IMR-90 (cell line): ENCODE measurements around the gene MACO1. TPM values are rescaled to one million over a fixed set of nuclear protein-coding genes. Genes with fewer than 3 reads are reported as not detected.
A peak's percentile ranks its signal among the peaks of the same experiment; 100 is the strongest.

Source experiments
- ATAC-seq: fragments of 200-7000 bp; cut with Tn5 transposase; 2 replicates; pipeline ENCODE4 v1.9.1; 2020; ENCODE audit warnings: low read depth, mild to moderate bottlenecking, moderate library complexity
- BruUV-seq: library from RNA; stranded (reverse); fragments of 400-500 nt; replicated peaks from 2 replicates; lab custom pipeline; 2021; lab: Mats Ljungman, UMichigan
- CTCF ChIA-PET: fragments of 300-600 bp; formaldehyde crosslinking; extraction: SDS; loops from one replicate; lab custom pipeline; 2021; ENCODE audit warnings: antibody characterized with exemption; lab: Yijun Ruan, JAX
- POLR2A ChIA-PET: fragments of 300-600 bp; sonication (Branson Sonifier 250); formaldehyde crosslinking; loops from one replicate; lab custom pipeline; 2022; ENCODE audit warnings: antibody characterized with exemption; ENCODE audit not compliant: unreplicated experiment; lab: Charles Lee
- DNase-seq: peaks from one replicate; pipeline ENCODE4 v3.0.0; 2013
- H2AFZ ChIP-seq: replicated peaks from 2 replicates; pipeline ENCODE3; 2013; ENCODE audit warnings: low read length, mild to moderate bottlenecking; ENCODE audit not compliant: poor library complexity
- H2AK5ac ChIP-seq: 2 replicates; pipeline ENCODE4 v1.6.1; 2013; ENCODE audit warnings: low read depth, low read length, inconsistent platforms
- H2AK9ac ChIP-seq: replicated peaks from 2 replicates; pipeline ENCODE3; 2013; ENCODE audit warnings: mild to moderate bottlenecking, low read depth, low read length, moderate library complexity; ENCODE audit not compliant: poor library complexity
- H2BK120ac ChIP-seq: 2 replicates; pipeline ENCODE4 v1.6.1; 2013; ENCODE audit warnings: low read depth, low read length, inconsistent platforms
- H2BK15ac ChIP-seq: 3 replicates; pipeline ENCODE4 v1.6.1; 2013; ENCODE audit warnings: low read depth, low read length, inconsistent platforms
- H2BK20ac ChIP-seq: 2 replicates; pipeline ENCODE4 v1.6.1; 2013; ENCODE audit warnings: low read depth, mild to moderate bottlenecking, inconsistent platforms, low read length, moderate library complexity
- H2BK5ac ChIP-seq: 2 replicates; pipeline ENCODE4 v1.6.1; 2013; ENCODE audit warnings: mild to moderate bottlenecking, low read depth, low read length, inconsistent platforms; ENCODE audit not compliant: poor library complexity, severe bottlenecking
- H3K14ac ChIP-seq: replicated peaks from 2 replicates; pipeline ENCODE4 v1.6.1; 2013; ENCODE audit warnings: low read depth, low read length, inconsistent platforms
- H3K18ac ChIP-seq: 2 replicates; pipeline ENCODE4 v1.6.1; 2013; ENCODE audit warnings: low read depth, low read length, control low read depth
- H3K23ac ChIP-seq: 2 replicates; pipeline ENCODE4 v1.6.1; 2013; ENCODE audit warnings: low read depth, low read length, inconsistent platforms
- H3K27ac ChIP-seq: 2 replicates; pipeline ENCODE4 v1.5.1; 2013; ENCODE audit warnings: mild to moderate bottlenecking, control low read depth, low read length; ENCODE audit not compliant: insufficient read depth
- H3K27me3 ChIP-seq: 2 replicates; pipeline ENCODE4 v1.6.1; 2013; ENCODE audit warnings: low read length; ENCODE audit not compliant: control insufficient read depth, insufficient read depth
- H3K36me3 ChIP-seq: 2 replicates; pipeline ENCODE4 v1.6.1; 2013; ENCODE audit warnings: low read length, mixed read lengths; ENCODE audit not compliant: control insufficient read depth, insufficient read depth
- H3K4ac ChIP-seq: 2 replicates; pipeline ENCODE4 v1.6.1; 2013; ENCODE audit warnings: low read depth, low read length, inconsistent platforms
- H3K4me1 ChIP-seq: 2 replicates; pipeline ENCODE4 v1.6.1; 2013; ENCODE audit warnings: low read length, mixed read lengths; ENCODE audit not compliant: control insufficient read depth, insufficient read depth
- H3K4me2 ChIP-seq: 2 replicates; pipeline ENCODE4 v1.6.1; 2013; ENCODE audit warnings: low read depth, mild to moderate bottlenecking, control low read depth, low read length, moderate library complexity
- H3K4me3 ChIP-seq: 2 replicates; pipeline ENCODE4 v1.5.1; 2013; ENCODE audit warnings: low read depth, mild to moderate bottlenecking, control low read depth, low read length, moderate library complexity; ENCODE audit not compliant: insufficient read depth
- H3K56ac ChIP-seq: 2 replicates; pipeline ENCODE4 v1.6.1; 2013; ENCODE audit warnings: low read length, inconsistent platforms; ENCODE audit not compliant: insufficient read depth; ENCODE audit errors: extremely low read depth
- H3K79me1 ChIP-seq, 2 experiments: 2 replicates each; pipeline ENCODE4 v1.6.1; 2013; ENCODE audit warnings: low read length in 2 of 2, inconsistent platforms in 1 of 2, low read depth in 1 of 2
- H3K9ac ChIP-seq: 2 replicates; pipeline ENCODE4 v1.6.1; 2013; ENCODE audit warnings: low read depth, low read length, control low read depth
- H3K9me1 ChIP-seq: 2 replicates; pipeline ENCODE4 v1.6.1; 2013; ENCODE audit warnings: low read length, inconsistent platforms; ENCODE audit not compliant: insufficient read depth
- H3K9me3 ChIP-seq: 2 replicates; pipeline ENCODE4 v1.6.1; 2013; ENCODE audit warnings: low read length; ENCODE audit not compliant: control insufficient read depth, insufficient read depth
- H4K20me1 ChIP-seq: 2 replicates; pipeline ENCODE4 v1.6.1; 2013; ENCODE audit warnings: low read length, inconsistent platforms; ENCODE audit not compliant: insufficient read depth
- H4K5ac ChIP-seq: 2 replicates; pipeline ENCODE4 v1.6.1; 2013; ENCODE audit warnings: mild to moderate bottlenecking, low read depth, low read length, control low read depth
- H4K8ac ChIP-seq, 2 experiments: 2 replicates each; pipeline ENCODE4 v1.6.1; 2013; ENCODE audit warnings: low read depth in 2 of 2, low read length in 2 of 2, control low read depth in 1 of 2, inconsistent platforms in 1 of 2
- H4K91ac ChIP-seq: 2 replicates; pipeline ENCODE4 v1.6.1; 2013; ENCODE audit warnings: low read depth, low read length, inconsistent platforms; ENCODE audit not compliant: insufficient read depth
- BHLHE40 ChIP-seq: fragments of 150-350 bp; IDR thresholded peaks from 2 replicates; pipeline ENCODE4 v1.6.1; 2016; ENCODE audit warnings: mild to moderate bottlenecking, low read depth, low read length
- CEBPB ChIP-seq: IDR thresholded peaks from 2 replicates; pipeline ENCODE4 v1.6.1; 2012; ENCODE audit warnings: low read depth, low read length, improper control_type of control experiment
- CHD1 ChIP-seq: IDR thresholded peaks from 2 replicates; pipeline ENCODE4 v1.6.1; 2012; ENCODE audit warnings: low read depth, low read length, improper control_type of control experiment
- FOS ChIP-seq: fragments of 150-350 bp; IDR thresholded peaks from 2 replicates; pipeline ENCODE4 v1.6.1; 2016; ENCODE audit warnings: low read depth, low read length
- MAFK ChIP-seq: IDR thresholded peaks from 2 replicates; pipeline ENCODE4 v1.6.1; 2012; ENCODE audit warnings: low read depth, low read length, improper control_type of control experiment
- MAZ ChIP-seq: IDR thresholded peaks from 2 replicates; pipeline ENCODE4 v1.6.1; 2012; ENCODE audit warnings: low read depth, mild to moderate bottlenecking, low read length, improper control_type of control experiment, moderate library complexity, borderline replicate concordance
- MXI1 ChIP-seq: IDR thresholded peaks from 2 replicates; pipeline ENCODE4 v1.6.1; 2012; ENCODE audit warnings: low read depth, mild to moderate bottlenecking, low read length, moderate library complexity, borderline replicate concordance
- NFE2L2 ChIP-seq: fragments of 150-350 bp; IDR thresholded peaks from 2 replicates; pipeline ENCODE4 v1.6.1; 2016; ENCODE audit warnings: low read depth, mild to moderate bottlenecking, low read length
- POLR2A ChIP-seq: IDR thresholded peaks from 2 replicates; pipeline ENCODE4 v1.6.1; 2012; ENCODE audit warnings: mild to moderate bottlenecking, low read depth, low read length
- RAD21 ChIP-seq: IDR thresholded peaks from 2 replicates; pipeline ENCODE4 v1.6.1; 2012; ENCODE audit warnings: low read length, improper control_type of control experiment
- RCOR1 ChIP-seq: IDR thresholded peaks from 2 replicates; pipeline ENCODE4 v1.6.1; 2012; ENCODE audit warnings: mild to moderate bottlenecking, low read length, improper control_type of control experiment; ENCODE audit not compliant: insufficient replicate concordance
- RFX5 ChIP-seq: IDR thresholded peaks from 2 replicates; pipeline ENCODE4 v1.8.0; 2012; ENCODE audit warnings: low read depth, mild to moderate bottlenecking, low read length, moderate library complexity
- SMC3 ChIP-seq: fragments of 150-350 bp; IDR thresholded peaks from 2 replicates; pipeline ENCODE4 v1.6.1; 2016; ENCODE audit warnings: low read depth, mild to moderate bottlenecking, antibody characterized with exemption, low read length, moderate library complexity
- WGBS, 2 experiments: methylation state at CpG; one replicate each; pipeline versions ENCODE4 v1.1.5 to v1.1.7; 2013; ENCODE audit warnings: missing lambda C conversion rate in 2 of 2; ENCODE audit not compliant: insufficient read length in 1 of 2; ENCODE audit errors: extremely low coverage in 2 of 2; 5-methylcytosine and 5-hydroxymethylcytosine counted together
- dilution Hi-C: fragments of 300-500 bp; cut with HindIII; formaldehyde crosslinking; loops from one replicate; pipeline ENCODE4 v1.14.3; 2018; ENCODE audit warnings: low sequenced_read_pairs; ENCODE audit not compliant: unreplicated experiment
- in situ Hi-C: fragments of 300-500 bp; cut with MboI; formaldehyde crosslinking; loops from 3 replicates; pipeline ENCODE4 v1.14.3; 2019; ENCODE audit warnings: low sequenced_read_pairs, inconsistent platforms, mixed read lengths
- intact Hi-C: fragments of 100-400 bp; cut with micrococcal nuclease; formaldehyde crosslinking; loops from 2 replicates; pipeline ENCODE4 v1.10.0; 2022
- polyA plus RNA-seq, 3 experiments: library from polyadenylated mRNA; depleted of rRNA; stranded (reverse); fragments of >200 nt; gene quantifications; 2 replicates each; pipeline ENCODE4 v1.2.3, GENCODE V29; 2012; ENCODE audit warnings: low replicate concordance in 1 of 3
- total RNA-seq: library from RNA; depleted of rRNA; stranded (reverse); fragments of >200 nt; gene quantifications from 2 replicates; pipeline ENCODE4 v1.2.3, GENCODE V29; 2012
- TF ChIP-seq, protein P1 (sequence below): conservative IDR thresholded peaks from 2 replicates; pipeline ENCODE4 v1.5.1; 2012; ENCODE audit warnings: mild to moderate bottlenecking, low read depth, low read length, improper control_type of control experiment
- TF ChIP-seq, protein P2 (sequence below): fragments of 150-350 bp; IDR thresholded peaks from 2 replicates; pipeline ENCODE4 v1.6.1; 2016; ENCODE audit warnings: low read depth, mild to moderate bottlenecking, low read length, moderate library complexity, borderline replicate concordance

MACO1 gene
- total and polyA plus RNA-seq, 2 of the 4 experiments (the other 2 are of a cell fraction) = 6.8 to 12.7 TPM

DNA sequence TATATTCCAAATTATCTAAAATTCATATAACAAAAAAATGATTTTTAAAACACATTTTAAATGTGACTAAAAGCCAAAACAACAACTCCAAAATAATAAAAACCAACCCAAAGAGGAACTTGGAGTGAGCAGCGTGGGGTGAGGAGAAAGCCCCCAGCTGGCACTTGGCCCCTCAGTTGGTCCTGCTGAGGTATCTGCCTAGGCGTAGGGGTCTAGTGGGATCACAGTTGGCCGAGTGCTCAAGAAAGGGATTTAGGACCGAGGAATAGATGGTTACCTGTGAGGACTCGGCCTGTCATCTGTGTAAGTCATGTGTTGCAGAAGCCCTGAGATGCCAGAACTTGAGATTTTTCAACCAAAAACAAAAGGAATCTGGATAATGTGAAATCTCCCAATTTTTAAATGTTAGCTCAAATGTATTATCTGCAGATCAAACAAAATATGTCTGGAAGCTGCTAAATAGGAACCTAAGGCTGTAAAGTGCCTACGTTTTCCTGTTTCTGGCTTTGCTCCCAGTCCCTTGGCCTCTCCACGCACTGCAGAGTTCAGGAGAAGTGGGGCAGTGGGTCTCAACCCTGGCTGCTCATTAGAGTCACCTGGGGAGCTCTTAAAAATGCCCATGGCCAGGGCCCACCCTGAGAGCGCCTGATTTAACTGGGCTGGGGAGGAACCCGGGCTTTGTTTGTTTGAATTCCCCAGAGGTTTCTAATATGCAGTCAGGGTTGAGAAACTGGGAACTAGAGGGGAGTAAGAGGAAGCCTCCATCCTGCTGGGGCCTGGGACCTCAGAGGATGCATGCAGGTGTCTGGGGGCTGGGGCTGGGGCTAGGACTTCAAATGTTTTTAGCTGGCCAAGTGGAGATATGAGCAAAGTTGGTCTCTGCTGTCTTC lies 74.3 kb downstream of the MACO1 start:
- peak overlapping the region; percentile 70; the same call in 1 of the 2 replicates for H3K4ac ChIP-seq
- intact Hi-C loops (no loop called here), in situ Hi-C loops (loop anchor here (25.0 kb wide), 1 partner anchor 93 kb away; the partner anchor contains the start of gene RHCE), dilution Hi-C loops (no loop called here)
- H3K4me2 ChIP-seq = peak overlapping the region; percentile 52
- TF ChIP-seq FOS (no peak), CEBPB (no peak), RFX5 (no peak), RAD21 (no peak), RCOR1 (no peak), CHD1 (no peak), SMC3 (no peak), BHLHE40 (no peak), NFE2L2 (no peak), MAZ (no peak), MAFK (no peak), POLR2A (no peak), MXI1 (no peak)
- TF ChIP-seq, protein P1, sequence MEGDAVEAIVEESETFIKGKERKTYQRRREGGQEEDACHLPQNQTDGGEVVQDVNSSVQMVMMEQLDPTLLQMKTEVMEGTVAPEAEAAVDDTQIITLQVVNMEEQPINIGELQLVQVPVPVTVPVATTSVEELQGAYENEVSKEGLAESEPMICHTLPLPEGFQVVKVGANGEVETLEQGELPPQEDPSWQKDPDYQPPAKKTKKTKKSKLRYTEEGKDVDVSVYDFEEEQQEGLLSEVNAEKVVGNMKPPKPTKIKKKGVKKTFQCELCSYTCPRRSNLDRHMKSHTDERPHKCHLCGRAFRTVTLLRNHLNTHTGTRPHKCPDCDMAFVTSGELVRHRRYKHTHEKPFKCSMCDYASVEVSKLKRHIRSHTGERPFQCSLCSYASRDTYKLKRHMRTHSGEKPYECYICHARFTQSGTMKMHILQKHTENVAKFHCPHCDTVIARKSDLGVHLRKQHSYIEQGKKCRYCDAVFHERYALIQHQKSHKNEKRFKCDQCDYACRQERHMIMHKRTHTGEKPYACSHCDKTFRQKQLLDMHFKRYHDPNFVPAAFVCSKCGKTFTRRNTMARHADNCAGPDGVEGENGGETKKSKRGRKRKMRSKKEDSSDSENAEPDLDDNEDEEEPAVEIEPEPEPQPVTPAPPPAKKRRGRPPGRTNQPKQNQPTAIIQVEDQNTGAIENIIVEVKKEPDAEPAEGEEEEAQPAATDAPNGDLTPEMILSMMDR = no peak
- TF ChIP-seq, protein P2, sequence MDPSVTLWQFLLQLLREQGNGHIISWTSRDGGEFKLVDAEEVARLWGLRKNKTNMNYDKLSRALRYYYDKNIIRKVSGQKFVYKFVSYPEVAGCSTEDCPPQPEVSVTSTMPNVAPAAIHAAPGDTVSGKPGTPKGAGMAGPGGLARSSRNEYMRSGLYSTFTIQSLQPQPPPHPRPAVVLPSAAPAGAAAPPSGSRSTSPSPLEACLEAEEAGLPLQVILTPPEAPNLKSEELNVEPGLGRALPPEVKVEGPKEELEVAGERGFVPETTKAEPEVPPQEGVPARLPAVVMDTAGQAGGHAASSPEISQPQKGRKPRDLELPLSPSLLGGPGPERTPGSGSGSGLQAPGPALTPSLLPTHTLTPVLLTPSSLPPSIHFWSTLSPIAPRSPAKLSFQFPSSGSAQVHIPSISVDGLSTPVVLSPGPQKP = no peak
- H3K14ac ChIP-seq = peak overlapping the region; percentile 65
- no TSS peak for BruUV-seq
- DNase-seq (peak; percentile 39), ATAC-seq (peak; percentile 62)
- no peak overlapping the region for H3K56ac ChIP-seq
- 0 out of 2 replicates have a peak, but pooled peaks cover 4% of the 10 kb centered on the region for H4K20me1 ChIP-seq
- H2AK5ac ChIP-seq = peak overlapping the region; percentile 87
- 47% methylated on average over 5 of the region's 9 CpGs; no CpG with 5 or more reads in 1 of the 2 experiments for WGBS, 2 experiments
- H3K4me3 ChIP-seq = no peak overlapping the region
- peak overlapping the region; percentile 2; the same call in 1 of the 2 replicates for H2BK120ac ChIP-seq
- peaks cover 15% of the 10 kb centered on the region for H3K9me1 ChIP-seq
- no peak overlapping the region for H2AFZ ChIP-seq
- H2BK20ac ChIP-seq = peak overlapping the region; percentile 63; the same call in 1 of the 2 replicates
- no peaks in the 10 kb centered on the region for H3K27me3 ChIP-seq
- H3K79me1 ChIP-seq = 0 out of 4 replicates have a peak, but pooled peaks cover 0 to 4% of the 10 kb centered on the region in 2 experiments
- peak overlapping the region; percentile 73; the same call in 1 of the 2 replicates for H4K5ac ChIP-seq
- peaks cover 38% of the 10 kb centered on the region for H3K4me1 ChIP-seq
- H4K91ac ChIP-seq = peak overlapping the region; percentile 48
- CTCF ChIA-PET = interaction anchor here (0.5 to 1.4 kb wide), 3 partner anchors 16 to 128 kb away, joined by 3 to 9 read pairs (median 4); no protein-coding TSS in a partner anchor
- H3K36me3 ChIP-seq = no peaks in the 10 kb centered on the region
- H3K23ac ChIP-seq = no peak overlapping the region
- peak overlapping the region; percentile 83 for H3K18ac ChIP-seq
- no peaks in the 10 kb centered on the region for H3K9me3 ChIP-seq
- no peak overlapping the region for H3K9ac ChIP-seq
- H4K8ac ChIP-seq = peak overlapping the region in 1 of 2 experiments; percentile 44; a peak in 1 of 4 replicates
- H2BK5ac ChIP-seq = peak overlapping the region; percentile 14
- H3K27ac ChIP-seq = peak overlapping the region; percentile 37; the same call in 1 of the 2 replicates
- POLR2A ChIA-PET = no interaction called here
- H2BK15ac ChIP-seq = 0 out of 3 replicates have a peak overlapping the region, but pooled peaks have one; percentile 20
- no peak overlapping the region for H2AK9ac ChIP-seq
